Uterus (tissue), 4 donors: Measurements from ENCODE around the gene RMDN3. TPM values are rescaled to one million over a fixed set of nuclear protein-coding genes. Genes with fewer than 3 reads are reported as not detected.
A peak's percentile ranks its signal among the peaks of the same experiment; 100 is the strongest.

Source experiments
- DNase-seq, 2 donors: peaks; one replicate each; pipeline ENCODE4 v3.0.0-alpha.2; 2019 to 2020
- H3K27ac ChIP-seq, 2 donors: fragments of 200-600 bp; sonication (generic); 1 replicate in 1 of 2; 2 replicates in 1 of 2; pipeline ENCODE4 v1.5.1; 2016 to 2018
- H3K27me3 ChIP-seq, 2 donors: fragments of 200-600 bp; sonication (generic); one replicate each; pipeline ENCODE4 v1.5.1; 2018 to 2019; ENCODE audit warnings: control low read depth in 1 of 2
- H3K36me3 ChIP-seq, 2 donors: fragments of 200-600 bp; sonication (generic); one replicate each; pipeline ENCODE4 v1.5.1; 2019; ENCODE audit warnings: control low read depth in 1 of 2
- H3K4me1 ChIP-seq, 2 donors: fragments of 200-600 bp; sonication (generic); one replicate each; pipeline ENCODE4 v1.5.1; 2018 to 2019; ENCODE audit warnings: control low read depth in 1 of 2
- H3K4me3 ChIP-seq, 2 donors: fragments of 200-600 bp; sonication (generic); 1 replicate in 1 of 2; 2 replicates in 1 of 2; pipeline ENCODE4 v1.5.1; 2018 to 2019; ENCODE audit warnings: mild to moderate bottlenecking in 1 of 2
- H3K9me3 ChIP-seq, 2 donors: fragments of 200-600 bp; sonication (generic); one replicate each; pipeline ENCODE4 v1.5.1; 2019; ENCODE audit warnings: control low read depth in 1 of 2
- POLR2A ChIP-seq, 2 donors: fragments of 450-650 bp; IDR thresholded peaks; one replicate each; pipeline ENCODE4 v1.6.1; 2016; ENCODE audit warnings: antibody characterized with exemption in 2 of 2, mild to moderate bottlenecking in 1 of 2, moderate library complexity in 1 of 2
- intact Hi-C: fragments of 100-400 bp; cut with DNase I; formaldehyde crosslinking; loops from one replicate; pipeline ENCODE4 v1.15.1; 2023; ENCODE audit warnings: low total_unique reads
- total RNA-seq, 4 donors: library from RNA; depleted of rRNA in 3 of 4; stranded (reverse); fragments of >200 nt in 3 of 4; gene quantifications; one replicate each; pipeline versions ENCODE4 v1.1.0 to v1.2.4, GENCODE V29; 2014 to 2023
- TF ChIP-seq, protein P1 (sequence below), 4 experiments: fragments of 200-600 bp in 2 of 4; fragments of 450-650 bp in 2 of 4; sonication (generic) in 2 of 4; IDR thresholded peaks; one replicate each; pipeline ENCODE4 v1.5.1; 2016 to 2019; ENCODE audit warnings: antibody characterized with exemption in 4 of 4, mild to moderate bottlenecking in 2 of 4, moderate library complexity in 1 of 4
- donor health status: DM: yes; HTN: yes; CAD: no.

Gene RMDN3
- total RNA-seq, 4 donors from 2014 or later = 6.4 to 27.0 (median 16.1) TPM

DNA sequence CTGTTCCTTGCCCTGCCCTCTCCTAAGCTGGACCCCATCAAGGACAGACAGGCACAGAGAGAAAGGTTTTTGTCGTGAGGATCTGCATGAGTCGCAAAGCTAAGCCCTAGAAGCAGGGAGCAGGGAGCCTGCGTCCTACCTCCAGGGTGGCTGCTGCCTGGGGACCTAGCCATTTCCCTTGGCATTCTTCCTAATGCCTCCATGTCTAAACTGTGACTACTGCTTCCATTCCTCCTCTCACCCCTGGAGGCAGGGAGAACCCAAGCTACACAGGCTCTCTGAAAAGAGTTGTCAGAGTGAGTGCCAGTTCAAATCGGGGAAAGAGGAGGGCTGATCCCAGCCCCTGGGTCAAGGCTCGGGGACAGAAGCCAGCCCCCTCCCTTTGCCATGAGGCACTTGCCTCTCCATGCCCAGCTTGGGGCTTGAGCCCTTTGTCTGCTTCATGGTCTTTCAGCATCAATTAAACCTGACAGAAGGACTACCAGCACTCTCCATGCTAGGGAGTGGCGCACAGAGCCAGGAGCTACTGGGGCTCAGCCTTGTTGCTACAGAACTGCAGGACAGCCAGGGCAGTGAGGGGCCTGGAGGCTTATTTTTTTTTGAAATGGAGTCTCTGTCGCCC is 11.3 kb upstream of the RMDN3 start:
- intact Hi-C loops = no loop called here
- H3K4me3 ChIP-seq = no peak overlapping the region

DNA sequence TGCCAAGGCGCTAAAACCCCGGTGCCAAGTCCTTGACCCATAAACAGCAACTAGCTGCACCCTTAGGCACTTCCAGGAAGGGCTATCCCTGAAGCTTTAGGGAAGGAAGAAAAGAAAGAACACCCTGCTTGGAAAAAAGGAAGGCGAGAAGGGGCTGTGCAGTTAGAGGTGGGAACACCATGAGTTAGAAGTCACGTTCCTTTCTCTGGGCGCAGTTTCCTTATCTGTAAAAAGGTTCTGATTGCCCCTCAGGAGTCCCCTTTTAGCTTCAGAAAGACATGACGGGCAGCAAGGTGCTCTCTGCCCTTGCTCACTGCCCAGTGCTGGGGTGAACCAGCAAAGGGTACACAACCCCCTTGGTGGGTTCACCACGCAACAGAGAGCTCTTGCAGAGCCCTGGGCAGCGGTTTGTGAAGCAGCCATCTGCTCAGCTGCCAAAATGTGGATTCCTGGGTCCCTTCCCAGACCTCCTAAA is 9.6 kb upstream of the RMDN3 start:
- no peaks in the 10 kb centered on the region for H3K27me3 ChIP-seq
- TF ChIP-seq, protein P1, sequence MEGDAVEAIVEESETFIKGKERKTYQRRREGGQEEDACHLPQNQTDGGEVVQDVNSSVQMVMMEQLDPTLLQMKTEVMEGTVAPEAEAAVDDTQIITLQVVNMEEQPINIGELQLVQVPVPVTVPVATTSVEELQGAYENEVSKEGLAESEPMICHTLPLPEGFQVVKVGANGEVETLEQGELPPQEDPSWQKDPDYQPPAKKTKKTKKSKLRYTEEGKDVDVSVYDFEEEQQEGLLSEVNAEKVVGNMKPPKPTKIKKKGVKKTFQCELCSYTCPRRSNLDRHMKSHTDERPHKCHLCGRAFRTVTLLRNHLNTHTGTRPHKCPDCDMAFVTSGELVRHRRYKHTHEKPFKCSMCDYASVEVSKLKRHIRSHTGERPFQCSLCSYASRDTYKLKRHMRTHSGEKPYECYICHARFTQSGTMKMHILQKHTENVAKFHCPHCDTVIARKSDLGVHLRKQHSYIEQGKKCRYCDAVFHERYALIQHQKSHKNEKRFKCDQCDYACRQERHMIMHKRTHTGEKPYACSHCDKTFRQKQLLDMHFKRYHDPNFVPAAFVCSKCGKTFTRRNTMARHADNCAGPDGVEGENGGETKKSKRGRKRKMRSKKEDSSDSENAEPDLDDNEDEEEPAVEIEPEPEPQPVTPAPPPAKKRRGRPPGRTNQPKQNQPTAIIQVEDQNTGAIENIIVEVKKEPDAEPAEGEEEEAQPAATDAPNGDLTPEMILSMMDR (IDR thresholded peaks at IDR 0.05) = no peak
- TF ChIP-seq POLR2A (IDR thresholded peaks at IDR 0.05) = no peak
- no peaks in the 10 kb centered on the region for H3K9me3 ChIP-seq
- H3K36me3 ChIP-seq = no peaks in the 10 kb centered on the region
- peak overlapping the region; percentile 43 to 56 for H3K4me3 ChIP-seq
- intact Hi-C loops = no loop called here
- H3K4me1 ChIP-seq = peaks cover 0 to 4% of the 10 kb centered on the region in 2 donors
- H3K27ac ChIP-seq = peak overlapping the region; percentile 67 to 83
- DNase-seq = no peak

More for the DNA sequence above, 11.3 kb upstream of the RMDN3 start:
- TF ChIP-seq, protein P1 (IDR thresholded peaks at IDR 0.05) = no peak
- TF ChIP-seq POLR2A (IDR thresholded peaks at IDR 0.05) = no peak
- Histone ChIP-seq H3K36me3 (no peaks in the 10 kb centered on the region), H3K27me3 (no peaks in the 10 kb centered on the region), H3K4me1 (peaks cover 0 to 4% of the 10 kb centered on the region in 2 donors), H3K27ac (peak overlapping the region in 1 of 2 donors; percentile 83), H3K9me3 (no peaks in the 10 kb centered on the region)
- no peak for DNase-seq

DNA sequence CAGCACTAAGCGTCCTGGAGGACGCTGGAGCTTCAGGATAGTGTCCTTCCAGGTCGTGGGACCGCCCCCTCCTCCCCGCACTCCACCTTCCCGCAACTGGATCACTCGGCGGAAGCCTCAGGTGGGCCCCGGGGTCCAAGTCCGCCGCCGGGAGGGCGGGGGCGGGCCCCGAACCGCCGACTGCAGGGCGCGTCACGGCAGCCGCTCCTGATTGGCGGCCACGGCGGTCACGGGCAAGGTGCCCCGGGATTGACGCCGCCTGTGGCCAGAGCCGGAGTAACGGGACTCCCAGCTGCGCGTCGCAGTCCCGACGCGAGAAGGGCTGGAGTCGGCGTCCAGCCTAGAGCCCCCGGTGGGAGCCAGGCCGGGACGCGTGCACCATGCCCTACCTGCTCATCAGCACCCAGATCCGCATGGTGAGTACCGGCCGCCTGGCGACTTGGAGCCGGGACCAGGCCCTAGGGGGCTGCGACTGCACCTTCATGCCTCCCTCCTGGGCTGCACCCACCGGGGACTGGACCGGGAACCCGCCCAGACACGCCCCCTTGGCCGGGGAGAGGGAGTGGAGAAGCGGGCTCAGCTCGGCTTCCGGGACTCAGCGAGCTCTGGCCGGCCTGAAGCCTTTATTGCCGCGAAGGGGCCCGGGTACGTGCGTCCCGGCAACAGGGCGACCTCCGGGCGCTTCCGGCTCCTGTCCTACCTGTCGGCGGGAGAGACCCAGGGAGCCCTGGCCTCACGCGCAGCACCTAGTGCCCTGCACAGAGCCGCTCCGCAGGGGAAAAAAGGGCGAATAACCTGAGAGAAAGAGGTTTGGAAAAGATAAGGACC is 9.0 kb upstream of the RMDN3 start, which contains the start of gene GCHFR:
GCHFR (plus strand) TSS at position 268 of the 828 bp plus-strand sequence; CDS start at position 381, 113 bp downstream.
- H3K27ac ChIP-seq = peak within 1 kb of the TSS; percentile 67 to 83
- peak; percentile 78 to 80 for DNase-seq
- peaks cover 0 to 4% of the 10 kb centered on the region in 2 donors for H3K4me1 ChIP-seq
- intact Hi-C loops = no loop called here
- H3K4me3 ChIP-seq = peak within 1 kb of the TSS; percentile 43 to 56
- no peaks in the 10 kb centered on the region for H3K27me3 ChIP-seq
- no peaks in the 10 kb centered on the region for H3K9me3 ChIP-seq
- TF ChIP-seq, protein P1 (IDR thresholded peaks at IDR 0.05) = peak in 3 of 4 experiments; percentile 35 to 58 (median 49)
- TF ChIP-seq POLR2A (IDR thresholded peaks at IDR 0.05) = peak in 1 of 2 donors; percentile 53
- no peaks in the 10 kb centered on the region for H3K36me3 ChIP-seq

DNA sequence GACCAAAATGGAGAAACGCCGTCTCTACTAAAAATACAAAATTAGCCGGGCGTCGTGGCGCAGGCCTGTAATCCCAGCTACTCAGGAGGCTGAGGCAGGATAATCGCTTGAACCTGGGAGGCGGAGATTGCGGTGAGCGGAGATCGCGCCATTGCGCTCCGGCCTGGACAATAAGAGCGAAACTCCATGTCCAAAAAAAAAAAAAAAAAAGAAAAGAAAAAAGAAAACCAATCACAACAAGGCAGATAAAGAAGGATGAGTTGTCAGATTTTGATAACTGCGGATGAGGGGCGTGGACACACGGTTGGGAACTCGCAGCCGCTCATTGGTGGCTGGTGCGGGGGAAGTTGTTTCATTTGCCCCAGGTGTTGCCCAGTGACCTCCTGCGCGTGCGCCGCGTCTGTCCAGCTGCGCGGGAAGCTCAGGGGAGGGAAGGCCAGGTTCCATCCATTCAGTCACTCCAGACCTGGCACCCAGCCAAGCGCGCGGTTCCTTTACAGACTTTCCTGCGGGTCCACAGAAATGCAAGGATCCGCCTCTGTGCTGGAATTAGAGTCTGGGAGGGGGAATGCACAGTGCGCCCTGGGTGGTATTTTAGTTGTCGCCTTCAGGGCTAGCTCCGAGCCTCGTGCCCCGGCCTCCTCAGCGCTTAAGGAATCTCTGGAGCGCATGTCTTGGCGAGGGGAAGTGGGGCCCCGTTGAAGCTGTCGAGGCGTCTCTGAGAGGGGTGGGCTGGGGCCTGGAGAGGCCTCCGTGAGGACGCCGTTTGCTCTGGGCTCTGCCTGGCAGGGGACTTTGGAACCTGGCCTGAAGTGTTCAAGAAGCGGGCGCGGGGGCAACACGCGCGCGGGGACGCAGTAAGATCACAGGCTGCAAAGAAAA is 8.1 kb upstream of the RMDN3 start:
- peak; percentile 71 to 78 for DNase-seq
- intact Hi-C loops = no loop called here
- TF ChIP-seq, protein P1 (IDR thresholded peaks at IDR 0.05) = no peak
- no peak for TF ChIP-seq POLR2A (IDR thresholded peaks at IDR 0.05)

More for the DNA sequence above, 8.1 kb upstream of the RMDN3 start:
- Histone ChIP-seq H3K27me3 (no peaks in the 10 kb centered on the region), H3K36me3 (no peaks in the 10 kb centered on the region), H3K9me3 (no peaks in the 10 kb centered on the region), H3K4me3 (peak overlapping the region; percentile 43 to 56), H3K4me1 (peaks cover 0 to 4% of the 10 kb centered on the region in 2 donors), H3K27ac (peak overlapping the region; percentile 67 to 83)
